ENCODE measurements around the gene C1orf50.

DNA sequence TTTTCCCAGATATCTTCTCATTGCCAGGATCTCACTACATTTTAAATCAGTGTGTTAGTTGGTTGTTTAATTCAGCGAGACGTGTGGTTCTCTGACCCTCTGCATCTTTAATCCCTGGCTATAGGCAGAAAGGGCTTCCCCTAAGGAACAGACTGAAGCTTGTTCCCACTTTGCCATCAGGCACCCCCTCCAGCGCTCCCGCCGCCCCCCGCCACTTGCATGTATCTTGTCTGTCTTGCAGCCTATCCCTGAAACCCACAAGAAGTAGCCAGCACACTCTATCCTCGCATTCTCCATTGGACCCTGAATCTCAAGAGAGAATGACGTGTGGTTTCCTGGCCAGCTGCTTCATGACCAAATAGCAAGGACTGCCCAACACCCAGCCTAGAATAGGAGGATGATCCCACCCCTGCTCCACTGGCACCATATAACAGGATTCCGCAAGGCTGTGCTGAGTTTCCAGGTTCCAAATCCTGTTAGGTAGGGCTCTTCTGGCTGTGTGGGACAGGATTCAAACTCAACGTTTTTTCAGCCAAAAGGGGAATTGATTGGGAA lies 34.8 kb upstream of the C1orf50 start:
- TF ChIP-seq, protein P1, sequence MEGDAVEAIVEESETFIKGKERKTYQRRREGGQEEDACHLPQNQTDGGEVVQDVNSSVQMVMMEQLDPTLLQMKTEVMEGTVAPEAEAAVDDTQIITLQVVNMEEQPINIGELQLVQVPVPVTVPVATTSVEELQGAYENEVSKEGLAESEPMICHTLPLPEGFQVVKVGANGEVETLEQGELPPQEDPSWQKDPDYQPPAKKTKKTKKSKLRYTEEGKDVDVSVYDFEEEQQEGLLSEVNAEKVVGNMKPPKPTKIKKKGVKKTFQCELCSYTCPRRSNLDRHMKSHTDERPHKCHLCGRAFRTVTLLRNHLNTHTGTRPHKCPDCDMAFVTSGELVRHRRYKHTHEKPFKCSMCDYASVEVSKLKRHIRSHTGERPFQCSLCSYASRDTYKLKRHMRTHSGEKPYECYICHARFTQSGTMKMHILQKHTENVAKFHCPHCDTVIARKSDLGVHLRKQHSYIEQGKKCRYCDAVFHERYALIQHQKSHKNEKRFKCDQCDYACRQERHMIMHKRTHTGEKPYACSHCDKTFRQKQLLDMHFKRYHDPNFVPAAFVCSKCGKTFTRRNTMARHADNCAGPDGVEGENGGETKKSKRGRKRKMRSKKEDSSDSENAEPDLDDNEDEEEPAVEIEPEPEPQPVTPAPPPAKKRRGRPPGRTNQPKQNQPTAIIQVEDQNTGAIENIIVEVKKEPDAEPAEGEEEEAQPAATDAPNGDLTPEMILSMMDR (IDR thresholded peaks at IDR 0.05; ENCODE audit: extremely low read depth in 1 of 2, insufficient read depth in 1 of 2, low read depth in 1 of 2, low read length in 2 of 2) = no peak
- TF ChIP-seq POLR2AphosphoS5 (IDR thresholded peaks at IDR 0.05; ENCODE audit: insufficient read depth, low read depth, low read length) = no peak
- TF ChIP-seq POLR2A (IDR thresholded peaks at IDR 0.05; ENCODE audit: low read depth, low read length) = no peak
- TF ChIP-seq, protein P2, sequence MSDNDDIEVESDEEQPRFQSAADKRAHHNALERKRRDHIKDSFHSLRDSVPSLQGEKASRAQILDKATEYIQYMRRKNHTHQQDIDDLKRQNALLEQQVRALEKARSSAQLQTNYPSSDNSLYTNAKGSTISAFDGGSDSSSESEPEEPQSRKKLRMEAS (IDR thresholded peaks at IDR 0.05; ENCODE audit: insufficient read depth, insufficient read length) = no peak
- no peak for TF ChIP-seq EZH2 (IDR thresholded peaks at IDR 0.05; ENCODE audit: borderline replicate concordance, low read depth, low read length, severe bottlenecking)
- TF ChIP-seq FOS (IDR thresholded peaks at IDR 0.05; ENCODE audit: borderline replicate concordance, insufficient read depth, low read length) = no peak

Measured in endothelial cell of umbilical vein (primary cell).